Right cardiac atrium (tissue), 5 donors: ENCODE measurements around the gene PLA2G6. TPM values are rescaled to one million over a fixed set of nuclear protein-coding genes. Genes with fewer than 3 reads are reported as not detected.
A peak's percentile ranks its signal among the peaks of the same experiment; 100 is the strongest.
"Not testable (repeated sequence)": the region's sequence is repeated elsewhere in the genome, so short reads cannot be mapped to it uniquely, and the experiment has no call there.

Source experiments
- ATAC-seq, 2 donors: fragments of 200-7000 bp; cut with Tn5 transposase; one replicate each; pipeline versions ENCODE4 v1.8.0 to v1.9.1; 2020; ENCODE audit warnings: moderate library complexity in 2 of 2, mild to moderate bottlenecking in 1 of 2
- DNase-seq, 3 donors: peaks; one replicate each; pipeline ENCODE4 v3.0.0-alpha.2; 2020
- H3K27ac ChIP-seq: one replicate; pipeline ENCODE4 v1.5.1; 2013; ENCODE audit warnings: mild to moderate bottlenecking, low read length, control low read depth, moderate library complexity
- H3K27me3 ChIP-seq: one replicate; pipeline ENCODE4 v1.6.1; 2013; ENCODE audit not compliant: control insufficient read depth, insufficient read depth
- H3K4me1 ChIP-seq: one replicate; pipeline ENCODE4 v1.6.1; 2013; ENCODE audit warnings: low read length; ENCODE audit not compliant: control insufficient read depth, insufficient read depth
- H3K4me3 ChIP-seq: one replicate; pipeline ENCODE4 v1.5.1; 2013; ENCODE audit warnings: low read length, control low read depth
- H3K9me3 ChIP-seq: one replicate; pipeline ENCODE4 v1.6.1; 2013; ENCODE audit warnings: low read length; ENCODE audit not compliant: control insufficient read depth
- WGBS: extraction: QIAGEN DNeasy Blood & Tissue Kit; methylation state at CpG from one replicate; pipeline ENCODE4 v1.1.7; 2013; 5-methylcytosine and 5-hydroxymethylcytosine counted together
- intact Hi-C, 4 donors: fragments of 100-400 bp; cut with DNase I; formaldehyde crosslinking; loops; one replicate each; pipeline versions ENCODE4 v1.11.0 to v1.14.0; 2022 to 2023
- polyA plus RNA-seq: library from polyadenylated mRNA; stranded (reverse); fragments of 200-250 nt; gene quantifications from one replicate; pipeline ENCODE4 v1.2.3, GENCODE V29; 2013
- total RNA-seq, 4 donors: library from RNA; stranded (reverse); fragmentation: NEBNext Ultra II Directional; extraction: Animal tissue kit (Norgen Biotek cat#: 25700); gene quantifications; one replicate each; pipeline ENCODE4 v1.2.1, GENCODE V29; 2021
- donor health status: healthy with polysubstance abuse.
- donor health status: DM: no; HTN: yes; CAD: no.
- donor health status: DM: no; HTN: no; CAD: no.
- donor health status: DM: no; HTN: yes; CAD: no; lungs with severe emphysema.
- donor health status: DM: yes; HTN: yes; CAD: no.

PLA2G6 gene
- total and polyA plus RNA-seq, 5 donors: 16.0 to 25.2 (median 16.4) TPM

DNA sequence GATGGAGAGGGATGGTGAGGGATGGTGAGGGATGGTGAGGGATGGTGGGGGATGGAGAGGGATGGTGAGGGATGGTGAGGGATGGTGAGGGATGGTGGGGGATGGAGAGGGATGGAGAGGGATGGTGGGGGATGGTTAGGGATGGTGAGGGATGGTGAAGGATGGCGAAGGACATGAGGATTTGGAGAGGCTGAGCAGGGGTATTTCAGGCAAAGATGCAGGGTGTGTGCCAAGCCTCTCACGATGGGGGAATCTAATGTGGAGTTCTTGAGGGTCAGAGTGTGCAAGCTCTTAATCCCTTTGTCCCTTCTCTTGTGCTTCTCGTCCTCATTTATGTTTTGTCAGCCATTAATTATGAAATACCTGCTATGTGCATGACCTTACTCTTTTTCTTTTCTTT is 7.5 kb upstream of the PLA2G6 start:
- H3K9me3 ChIP-seq: no peaks in the 10 kb centered on the region
- ATAC-seq: no peak
- no peak overlapping the region for H3K4me3 ChIP-seq
- 84% methylated on average over 3 of the region's 3 CpGs for WGBS
- peaks cover 6% of the 10 kb centered on the region for H3K4me1 ChIP-seq
- H3K27ac ChIP-seq: no peak overlapping the region
- H3K27me3 ChIP-seq: no peaks in the 10 kb centered on the region
- no peak for DNase-seq
- intact Hi-C loops: no loop called here

DNA sequence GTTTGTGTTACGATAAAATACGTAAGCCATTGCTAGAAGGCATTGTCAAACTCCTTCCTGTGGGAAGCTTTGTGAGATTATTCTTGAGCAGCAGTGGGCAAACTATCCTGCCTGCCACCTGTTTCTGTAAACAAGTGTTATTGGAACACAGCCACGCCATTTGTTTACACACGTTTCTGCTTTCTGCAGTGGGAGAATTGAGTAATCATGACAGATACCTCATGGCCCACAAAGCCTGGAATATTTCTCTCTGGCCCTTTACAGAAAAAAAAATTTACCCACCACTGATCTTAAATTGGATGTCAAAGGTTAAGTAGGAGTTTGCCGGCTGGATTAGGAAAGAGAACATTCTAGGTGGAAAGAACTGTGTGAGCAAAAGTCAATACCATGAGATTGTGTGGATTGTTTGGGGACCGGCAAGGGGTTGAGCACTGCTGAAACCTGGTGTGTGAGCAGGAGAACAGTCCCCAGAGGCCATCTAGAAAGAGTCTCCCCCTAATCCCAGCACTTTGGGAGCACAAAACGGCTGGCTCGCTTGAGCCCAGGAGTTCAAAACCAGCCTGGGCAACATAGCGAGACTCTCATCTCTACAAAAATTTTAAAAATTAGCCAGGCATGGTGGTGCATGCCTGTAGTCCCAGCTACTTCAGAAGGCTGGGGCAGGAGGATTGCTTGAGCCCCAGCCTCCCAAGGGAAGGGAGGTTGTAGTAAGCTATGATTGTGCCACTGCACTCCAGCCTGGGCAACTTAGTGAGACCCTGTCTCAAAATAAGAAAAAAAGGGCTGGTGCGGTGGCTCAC is 6.0 kb upstream of the PLA2G6 start:
- WGBS: 69% methylated on average over 10 of the region's 10 CpGs
- ATAC-seq: peak in 1 of 2 donors; percentile 16
- intact Hi-C loops: no loop called here
- no peaks in the 10 kb centered on the region for H3K27me3 ChIP-seq
- no peak overlapping the region for H3K4me3 ChIP-seq
- peak in 1 of 3 donors; percentile 19 for DNase-seq
- peaks cover 2% of the 10 kb centered on the region for H3K4me1 ChIP-seq
- no peak overlapping the region for H3K27ac ChIP-seq
- H3K9me3 ChIP-seq: no peaks in the 10 kb centered on the region

DNA sequence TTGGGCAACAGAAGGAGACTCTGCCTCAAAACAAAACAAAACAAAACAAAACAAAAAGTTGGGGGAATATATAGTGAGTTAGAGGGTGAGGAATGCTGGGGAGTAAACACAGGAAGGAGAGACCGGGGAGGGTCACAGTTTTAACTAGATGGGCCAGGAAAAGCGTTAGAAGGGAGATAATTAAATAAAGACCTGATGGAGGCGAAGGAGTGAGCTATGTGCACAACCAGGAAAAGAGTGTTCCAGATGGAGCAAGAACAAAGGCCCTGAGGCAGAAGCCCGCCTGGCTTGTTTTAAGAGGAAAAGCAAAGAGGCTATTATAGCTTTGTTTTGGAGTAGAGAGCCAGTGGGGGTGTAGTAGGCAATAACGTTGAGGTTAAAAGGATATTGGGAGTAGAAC is 4.8 kb upstream of the PLA2G6 start:
- Histone ChIP-seq H3K27me3 (no peaks in the 10 kb centered on the region), H3K4me1 (no peaks in the 10 kb centered on the region), H3K4me3 (no peak overlapping the region), H3K9me3 (no peaks in the 10 kb centered on the region), H3K27ac (no peak overlapping the region)
- intact Hi-C loops: no loop called here
- DNase-seq: peak in 1 of 3 donors; percentile 18
- 46% methylated on average over 5 of the region's 5 CpGs for WGBS
- no peak for ATAC-seq

DNA sequence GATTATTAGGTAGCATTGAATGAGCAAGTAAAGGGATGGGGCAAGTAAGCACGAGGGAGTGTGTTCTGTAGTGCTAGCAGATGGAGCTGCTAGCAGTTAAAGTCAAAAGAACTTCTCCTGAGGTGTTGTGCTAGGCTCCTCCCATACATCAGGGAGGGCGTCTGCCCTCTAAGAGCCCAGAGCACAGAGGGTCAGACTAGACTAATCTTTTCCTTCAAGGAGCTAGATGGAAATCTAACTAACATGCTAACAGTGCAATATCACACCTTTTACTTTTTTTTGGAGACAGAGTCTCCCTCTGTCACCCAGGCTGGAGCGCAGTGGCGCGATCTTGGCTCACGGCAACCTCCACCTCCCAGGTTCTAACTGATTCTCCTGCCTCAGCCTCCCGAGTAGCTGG is 3.2 kb upstream of the PLA2G6 start:
- no peak for ATAC-seq
- 73% methylated on average over 7 of the region's 7 CpGs for WGBS
- DNase-seq: peak in 1 of 3 donors; percentile 21
- intact Hi-C loops: no loop called here
- H3K4me1 ChIP-seq: peaks cover 5% of the 10 kb centered on the region
- H3K27me3 ChIP-seq: no peaks in the 10 kb centered on the region
- no peak overlapping the region for H3K27ac ChIP-seq
- no peak overlapping the region for H3K4me3 ChIP-seq
- no peaks in the 10 kb centered on the region for H3K9me3 ChIP-seq

DNA sequence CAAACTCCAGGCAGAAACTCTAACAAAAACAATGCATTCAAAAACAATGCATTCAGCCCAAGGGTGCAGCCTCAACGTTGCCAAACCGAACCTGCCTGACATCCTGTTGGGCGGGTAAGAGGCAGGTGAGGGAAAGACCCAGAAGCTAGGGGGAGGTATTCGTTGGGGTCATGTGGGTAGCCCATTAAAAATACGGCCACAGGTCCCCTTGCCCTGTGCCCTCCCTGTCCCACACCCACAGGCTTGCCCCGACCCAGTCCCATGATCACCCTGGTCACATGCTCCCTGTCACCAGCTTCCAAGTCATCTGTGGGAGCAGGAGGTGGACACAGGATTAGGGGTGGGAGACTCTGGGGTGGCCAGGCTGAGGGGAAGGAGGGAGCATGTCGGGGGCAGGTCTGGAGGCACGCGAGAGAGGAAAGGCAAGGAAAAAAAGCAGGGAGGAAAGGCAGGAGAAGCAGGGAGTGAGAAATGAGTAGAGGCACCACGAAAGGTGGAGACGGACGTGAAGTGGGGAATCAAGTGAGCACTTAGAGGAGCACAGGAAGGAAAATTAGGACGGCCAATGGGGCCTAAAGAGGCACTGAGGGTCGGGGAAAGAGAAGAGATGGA is 683 bp downstream of the PLA2G6 start:
- Histone ChIP-seq H3K27me3 (no peaks in the 10 kb centered on the region), H3K4me1 (peaks cover 11% of the 10 kb centered on the region), H3K27ac (peak overlapping the region; percentile 93), H3K4me3 (peak overlapping the region; percentile 70), H3K9me3 (no peaks in the 10 kb centered on the region)
- 13% methylated on average over 14 of the region's 14 CpGs for WGBS
- peak in 1 of 3 donors; percentile 56 for DNase-seq
- peak; percentile 19 to 24 for ATAC-seq
- intact Hi-C loops: no loop called here

DNA sequence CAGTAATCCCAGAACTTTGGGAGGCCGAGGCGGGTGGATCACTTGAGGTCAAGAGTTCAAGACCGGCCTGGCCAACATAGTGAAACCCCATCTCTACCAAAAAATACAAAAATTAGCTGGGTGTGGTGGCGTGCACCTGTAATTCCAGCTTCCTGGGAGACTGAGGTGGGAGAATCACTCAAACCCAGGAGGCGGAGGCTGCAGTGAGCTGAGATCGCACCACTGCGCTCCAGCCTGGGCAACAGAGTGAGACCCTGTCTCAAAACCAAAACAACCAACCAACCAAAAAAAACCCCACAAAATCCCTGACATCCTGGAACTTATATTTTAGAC is 3.1 kb downstream of the PLA2G6 start:
- H3K27ac ChIP-seq: peak overlapping the region; percentile 88
- WGBS: 98% methylated on average over 7 of the region's 7 CpGs
- ATAC-seq, H3K4me3 ChIP-seq, H3K27me3 ChIP-seq, H3K9me3 ChIP-seq, intact Hi-C loops: not testable (repeated sequence)
- DNase-seq: peak in 1 of 3 donors; percentile 43
- peaks cover 13% of the 10 kb centered on the region for H3K4me1 ChIP-seq

DNA sequence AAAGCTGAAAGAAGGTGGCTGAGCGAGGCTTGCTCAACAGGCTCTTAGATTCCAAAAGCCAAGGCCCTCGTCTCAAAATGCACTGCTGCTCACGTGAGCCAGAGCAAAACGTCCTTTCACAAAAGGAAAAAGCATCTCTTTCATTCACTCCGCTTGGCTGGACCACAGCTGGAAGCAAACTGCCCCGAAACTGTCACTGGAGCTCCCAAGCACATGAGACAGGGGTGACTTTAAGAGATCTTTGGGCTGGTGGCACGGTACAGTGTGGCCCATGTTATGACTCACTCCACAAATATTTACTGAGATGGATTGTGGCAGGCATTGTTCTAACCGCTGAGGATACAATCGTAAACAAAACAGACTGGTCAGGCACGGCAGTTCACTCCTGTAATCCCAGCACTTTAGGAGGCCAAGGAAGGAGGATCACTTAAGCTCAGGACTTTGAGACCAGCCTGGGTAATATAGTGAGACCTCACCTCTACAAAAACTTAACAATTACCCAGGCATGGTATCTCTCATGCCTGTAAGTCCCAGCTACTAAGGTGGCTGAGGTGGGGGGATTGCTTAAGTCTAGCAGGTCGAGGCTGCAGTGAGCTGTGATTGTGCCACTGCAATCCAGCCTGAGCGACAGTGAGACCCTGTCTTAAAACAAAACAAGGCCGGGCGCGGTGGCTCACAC is 3.6 kb downstream of the PLA2G6 start:
- Histone ChIP-seq H3K4me3 (no peak overlapping the region), H3K27me3 (no peaks in the 10 kb centered on the region), H3K27ac (peak overlapping the region; percentile 88), H3K4me1 (peaks cover 15% of the 10 kb centered on the region), H3K9me3 (no peaks in the 10 kb centered on the region)
- DNase-seq (peak in 2 of 3 donors; percentile 42 to 44), ATAC-seq (peak; percentile 5 to 32)
- intact Hi-C loops: no loop called here
- WGBS: 51% methylated on average over 15 of the region's 15 CpGs

DNA sequence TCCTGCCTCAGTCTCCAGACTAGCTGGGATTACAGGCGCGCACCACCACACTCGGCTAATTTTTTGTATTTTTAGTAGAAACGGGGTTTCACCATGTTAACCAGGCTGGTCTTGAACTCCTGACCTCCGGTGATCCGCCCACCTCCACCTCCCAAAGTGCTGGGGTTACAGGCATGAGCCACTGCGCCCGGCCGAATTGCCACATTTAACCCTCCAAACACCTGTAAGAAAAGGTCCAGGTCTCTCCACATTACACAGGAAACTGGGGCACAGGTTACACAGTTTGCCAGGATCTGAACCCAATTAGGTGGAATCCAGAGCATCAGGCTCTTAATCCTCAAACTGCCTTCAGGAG is 4.1 kb downstream of the PLA2G6 start:
- Histone ChIP-seq H3K27ac (peak overlapping the region; percentile 88), H3K4me1 (peaks cover 16% of the 10 kb centered on the region)
- intact Hi-C loops, H3K9me3 ChIP-seq, H3K4me3 ChIP-seq, ATAC-seq, H3K27me3 ChIP-seq: not testable (repeated sequence)
- peak in 1 of 3 donors; percentile 27 for DNase-seq
- WGBS: 85% methylated on average over 9 of the region's 9 CpGs

DNA sequence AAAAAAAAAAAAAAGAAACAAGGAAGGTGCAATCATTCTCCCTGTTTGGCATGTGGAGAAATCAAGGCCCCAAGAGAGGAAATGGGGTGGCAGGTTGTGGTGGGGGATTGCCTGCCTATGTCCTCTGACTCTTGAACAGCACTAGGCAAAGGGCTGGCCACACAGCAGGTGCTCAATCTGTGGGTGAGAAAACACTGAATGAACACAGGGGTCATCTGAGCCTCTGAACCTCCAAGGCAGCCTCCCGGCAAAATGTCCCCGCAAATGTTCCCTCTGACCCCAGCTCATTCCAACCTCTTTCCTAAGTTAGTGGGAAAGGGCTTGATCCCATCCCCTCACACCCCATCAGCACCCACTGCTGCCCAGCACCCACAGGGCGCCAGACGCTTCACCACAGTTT is 4.6 kb downstream of the PLA2G6 start:
- intact Hi-C loops: no loop called here
- peak in 1 of 3 donors; percentile 11 for DNase-seq
- H3K4me1 ChIP-seq: peaks cover 16% of the 10 kb centered on the region
- no peaks in the 10 kb centered on the region for H3K27me3 ChIP-seq
- no peaks in the 10 kb centered on the region for H3K9me3 ChIP-seq
- WGBS: 94% methylated on average over 4 of the region's 4 CpGs
- ATAC-seq: no peak
- peak overlapping the region; percentile 66 for H3K27ac ChIP-seq
- H3K4me3 ChIP-seq: no peak overlapping the region

DNA sequence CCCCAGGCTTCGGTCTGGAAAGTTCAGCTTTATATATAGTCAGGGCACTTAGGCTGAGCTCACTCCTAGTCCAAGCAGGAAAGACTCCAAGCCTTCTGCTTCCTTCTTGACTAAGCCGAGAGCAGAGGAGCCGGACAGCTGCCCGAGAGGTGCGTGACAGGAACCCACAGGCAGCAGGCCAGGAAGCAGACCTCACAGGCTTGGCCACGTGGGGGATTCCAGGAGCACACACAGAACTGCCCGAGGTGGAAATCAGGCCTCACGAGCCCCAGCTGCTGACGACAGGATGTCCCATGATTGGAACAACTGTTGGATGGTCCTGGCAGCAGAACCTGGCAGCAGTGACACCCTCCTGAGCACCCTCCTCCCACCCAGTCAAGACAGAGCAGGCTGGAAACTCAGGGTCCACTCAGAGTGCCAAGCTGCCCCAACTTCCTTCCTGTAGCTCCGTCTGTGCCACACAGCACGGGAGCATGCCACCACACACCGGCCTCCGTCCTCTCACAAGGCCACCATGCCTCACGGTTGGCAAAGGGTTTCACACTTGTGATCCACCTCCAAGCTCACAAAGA is 5.4 kb downstream of the PLA2G6 start:
- Histone ChIP-seq H3K4me1 (peaks cover 16% of the 10 kb centered on the region), H3K4me3 (no peak overlapping the region)
- intact Hi-C loops: no loop called here

More for the DNA sequence above, 5.4 kb downstream of the PLA2G6 start:
- no peaks in the 10 kb centered on the region for H3K9me3 ChIP-seq
- 31% methylated on average over 14 of the region's 14 CpGs for WGBS
- ATAC-seq: peak; percentile 72 to 74
- peak overlapping the region; percentile 92 for H3K27ac ChIP-seq
- no peaks in the 10 kb centered on the region for H3K27me3 ChIP-seq
- peak; percentile 84 to 90 (median 89) for DNase-seq
